Thoracic aorta (tissue), 2 donors: ENCODE data around the gene XNDC1N. TPM values are rescaled to one million over a fixed set of nuclear protein-coding genes. Genes with fewer than 3 reads are reported as not detected.
A peak's percentile ranks its signal among the peaks of the same experiment; 100 is the strongest.

ENCODE experiments used
- ATAC-seq: fragments of 150-250 bp; one replicate; pipeline ENCODE4 v1.8.0; 2017; ENCODE audit warnings: low read depth; ENCODE audit not compliant: insufficient number of reproducible peaks, low FRiP score
- DNase-seq: peaks from one replicate; pipeline ENCODE4 v3.0.0-alpha.2; 2020; ENCODE audit warnings: low spot score
- H3K27ac ChIP-seq, 2 donors: fragments of 200-600 bp; sonication (generic); 1 replicate in 1 of 2; 2 replicates in 1 of 2; pipeline ENCODE4 v1.5.1; 2016; ENCODE audit warnings: mild to moderate bottlenecking in 2 of 2, moderate library complexity in 2 of 2
- H3K27me3 ChIP-seq: fragments of 200-600 bp; sonication (generic); replicated peaks from 2 replicates; pipeline ENCODE4 v1.6.0; 2016; ENCODE audit warnings: mild to moderate bottlenecking; ENCODE audit not compliant: insufficient read depth
- H3K36me3 ChIP-seq: fragments of 200-600 bp; sonication (generic); one replicate; pipeline ENCODE4 v1.5.1; 2016
- H3K4me1 ChIP-seq, 2 donors: fragments of 200-600 bp; sonication (generic); 1 replicate in 1 of 2; 2 replicates in 1 of 2; pipeline versions ENCODE4 v1.5.1 to v1.6.0; 2016; ENCODE audit warnings: low read depth in 2 of 2, mild to moderate bottlenecking in 1 of 2; ENCODE audit not compliant: control insufficient read depth in 1 of 2
- H3K4me3 ChIP-seq: fragments of 200-600 bp; sonication (generic); 2 replicates; pipeline ENCODE4 v1.5.1; 2016; ENCODE audit warnings: mild to moderate bottlenecking
- H3K9me3 ChIP-seq: fragments of 200-600 bp; sonication (generic); 2 replicates; pipeline ENCODE4 v1.5.1; 2016
- CTCF ChIP-seq: fragments of 200-600 bp; sonication (generic); IDR thresholded peaks from one replicate; pipeline ENCODE4 v1.5.1; 2019; ENCODE audit warnings: antibody characterized with exemption
- total RNA-seq, 2 donors: library from RNA; depleted of rRNA; stranded (reverse); fragments of >200 nt; gene quantifications; one replicate each; pipeline versions ENCODE4 v1.1.0 to v1.2.3, GENCODE V29; 2016

XNDC1N gene
- total RNA-seq, 2 donors from 2014 or later, result 6.0 to 7.7 TPM

DNA sequence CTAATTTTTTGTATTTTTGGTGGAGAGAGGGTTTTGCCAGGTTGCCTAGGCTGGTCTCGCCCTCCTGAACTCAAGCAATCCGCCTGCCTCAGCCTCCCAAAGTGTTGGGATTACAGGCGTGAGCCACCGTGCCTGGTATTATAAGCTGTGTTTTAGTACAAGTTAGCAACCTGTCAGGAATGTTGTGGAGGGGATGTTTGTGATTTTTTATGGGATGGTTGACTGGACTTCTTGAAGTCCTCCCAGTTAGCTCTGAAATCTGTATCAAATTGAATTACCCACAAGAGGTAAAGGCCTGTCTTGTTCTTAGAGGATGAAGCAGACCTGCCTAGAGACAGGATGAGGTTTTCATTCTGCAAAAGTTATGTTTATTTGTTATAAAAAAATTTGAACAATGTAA, 36.2 kb upstream of the XNDC1N start:
- Histone ChIP-seq H3K27me3 (no peaks in the 10 kb centered on the region), H3K9me3 (no peaks in the 10 kb centered on the region), H3K4me3 (no peak overlapping the region), H3K36me3 (peaks cover 23% of the 10 kb centered on the region), H3K4me1 (peaks cover 0 to 9% of the 10 kb centered on the region in 2 donors), H3K27ac (no peak overlapping the region)
- no peak for DNase-seq
- no peak for ATAC-seq
- TF ChIP-seq CTCF, result no peak

DNA sequence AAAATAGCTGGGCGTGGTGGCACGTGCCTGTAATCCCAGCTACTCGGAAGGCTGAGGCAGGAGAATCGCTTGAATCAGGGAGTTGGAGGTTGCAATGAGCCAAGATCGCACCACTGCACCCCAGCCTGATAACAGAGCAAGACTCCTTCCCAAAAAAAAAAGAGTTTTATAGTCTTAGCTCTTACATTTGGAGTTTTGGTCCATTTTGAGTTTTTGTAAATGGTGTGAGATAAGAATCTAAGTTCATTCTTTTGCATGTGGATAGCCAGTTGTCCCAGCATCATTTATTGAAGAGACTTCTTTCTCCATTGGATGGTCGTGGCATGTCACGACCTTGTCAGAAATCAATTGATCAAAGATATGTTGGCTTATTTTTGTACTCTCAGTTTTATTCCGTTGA, 35.1 kb upstream of the XNDC1N start:
- DNase-seq (no peak), ATAC-seq (no peak)
- TF ChIP-seq CTCF, result no peak
- no peak overlapping the region for H3K27ac ChIP-seq
- H3K4me3 ChIP-seq, result no peak overlapping the region
- H3K4me1 ChIP-seq, result peaks cover 0 to 9% of the 10 kb centered on the region in 2 donors
- H3K36me3 ChIP-seq, result peaks cover 19% of the 10 kb centered on the region
- no peaks in the 10 kb centered on the region for H3K27me3 ChIP-seq
- H3K9me3 ChIP-seq, result no peaks in the 10 kb centered on the region

GRCh38 chr11:71962428-71963038, 34.1 kb upstream of the XNDC1N start:
- Histone ChIP-seq H3K9me3 (no peaks in the 10 kb centered on the region), H3K4me3 (no peak overlapping the region), H3K36me3 (peaks cover 19% of the 10 kb centered on the region), H3K27me3 (no peaks in the 10 kb centered on the region), H3K4me1 (peaks cover 0 to 9% of the 10 kb centered on the region in 2 donors), H3K27ac (peak overlapping the region in 1 of 2 donors; percentile 61)
- no peak for TF ChIP-seq CTCF
- no peak for DNase-seq
- ATAC-seq, result no peak

- Histone ChIP-seq H3K27ac (no peak overlapping the region), H3K36me3 (peaks cover 5% of the 10 kb centered on the region), H3K4me3 (no peak overlapping the region), H3K9me3 (no peaks in the 10 kb centered on the region), H3K4me1 (no peaks in the 10 kb centered on the region), H3K27me3 (no peaks in the 10 kb centered on the region)
- DNase-seq (no peak), ATAC-seq (no peak)
- TF ChIP-seq CTCF, result no peak
These were observed 27.6 kb upstream of the XNDC1N start for GRCh38 chr11:71955898-71956456.

DNA sequence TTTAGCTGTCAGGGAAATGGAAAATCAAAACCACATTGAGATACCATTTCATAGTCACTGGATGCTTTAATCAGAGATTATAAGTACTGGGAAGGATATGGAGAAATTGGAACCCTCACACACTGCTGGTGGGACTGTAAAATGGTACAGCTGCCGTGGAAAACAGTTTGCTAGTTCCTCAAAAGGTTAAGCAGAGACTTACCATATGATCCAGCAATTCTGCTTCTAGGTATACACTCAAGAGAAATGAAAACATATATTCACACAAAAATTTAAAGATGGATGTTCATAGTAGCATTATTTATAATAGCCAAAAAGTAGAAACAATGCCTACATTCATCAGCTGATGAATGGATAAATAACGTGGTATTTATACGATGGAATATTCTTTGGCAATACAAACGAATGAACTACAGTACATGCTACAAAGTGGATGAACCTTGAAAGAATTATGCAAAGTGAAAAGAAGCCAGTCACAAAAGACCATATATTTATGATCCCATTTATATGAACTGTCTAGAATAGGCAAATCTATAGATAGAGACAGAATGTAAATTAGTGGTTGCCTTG, 23.4 kb upstream of the XNDC1N start:
- ATAC-seq (no peak), DNase-seq (no peak)
- no peak for TF ChIP-seq CTCF
- Histone ChIP-seq H3K36me3 (no peaks in the 10 kb centered on the region), H3K4me3 (no peak overlapping the region), H3K27me3 (no peaks in the 10 kb centered on the region), H3K9me3 (no peaks in the 10 kb centered on the region), H3K27ac (no peak overlapping the region), H3K4me1 (peaks cover 0 to 23% of the 10 kb centered on the region in 2 donors)
